Mucosa of gallbladder (tissue), 1 donor: Measurements from ENCODE around the gene CPLX1. TPM values are rescaled to one million over a fixed set of nuclear protein-coding genes. Genes with fewer than 3 reads are reported as not detected.
"Not testable (repeated sequence)": the region's sequence is repeated elsewhere in the genome, so short reads cannot be mapped to it uniquely, and the experiment has no call there.

Source experiments
- DNase-seq: peaks from one replicate; pipeline ENCODE4 v3.0.0-alpha.2; 2020; ENCODE audit warnings: low spot score
- total RNA-seq: library from RNA; stranded (reverse); gene quantifications from one replicate; pipeline ENCODE4 v1.2.1, GENCODE V29; 2021
- donor health status: DM: no; HTN: no; CAD: no.

CPLX1 gene
- total RNA-seq, 1 donor from 2014 or later: 3.3 TPM

DNA sequence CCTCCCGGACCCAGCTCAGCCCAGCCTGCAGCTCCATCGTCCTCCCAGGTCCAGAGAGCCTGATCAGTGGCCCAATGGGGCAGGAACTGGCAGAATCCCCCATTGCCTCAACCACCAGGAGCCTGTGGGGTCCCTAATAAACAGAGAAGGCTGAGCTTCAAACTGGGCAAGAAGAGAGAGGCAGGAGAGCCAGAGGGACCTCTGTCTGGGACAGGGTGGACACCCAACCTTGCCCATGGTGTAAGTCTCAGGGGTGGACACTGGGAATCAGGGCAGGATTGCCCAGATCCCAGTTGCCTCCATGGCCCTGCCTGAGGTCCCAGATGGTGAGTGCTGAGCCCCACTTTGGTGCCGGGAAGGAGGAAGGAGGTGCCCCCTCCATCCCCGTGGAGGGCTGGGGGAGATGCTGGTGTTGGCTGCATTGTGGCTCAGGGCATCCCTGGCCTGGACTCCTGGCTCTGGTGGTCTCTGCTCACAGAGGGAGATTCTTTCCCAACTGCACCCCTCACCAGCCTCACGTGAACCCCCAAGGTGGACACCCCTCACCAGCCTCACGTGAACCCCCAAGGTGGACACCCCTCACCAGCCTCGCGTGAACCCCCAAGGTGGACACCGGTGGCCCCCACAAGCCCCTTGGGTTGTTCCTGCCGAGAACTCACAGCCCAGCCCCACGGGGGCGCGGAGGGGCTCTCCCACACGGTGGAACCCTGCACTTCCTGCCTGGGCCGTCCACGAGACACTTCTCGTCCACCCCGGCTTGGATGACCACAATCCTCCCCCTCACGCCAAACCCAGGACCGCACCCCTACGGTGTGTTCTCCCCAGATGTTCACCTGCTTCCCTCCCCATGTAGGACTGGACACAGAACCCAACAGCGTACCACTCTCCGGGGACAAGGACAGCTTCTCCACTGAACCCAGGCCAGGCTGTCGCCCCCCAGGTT lies 5.4 kb downstream of the CPLX1 start:
- no peak for DNase-seq

DNA sequence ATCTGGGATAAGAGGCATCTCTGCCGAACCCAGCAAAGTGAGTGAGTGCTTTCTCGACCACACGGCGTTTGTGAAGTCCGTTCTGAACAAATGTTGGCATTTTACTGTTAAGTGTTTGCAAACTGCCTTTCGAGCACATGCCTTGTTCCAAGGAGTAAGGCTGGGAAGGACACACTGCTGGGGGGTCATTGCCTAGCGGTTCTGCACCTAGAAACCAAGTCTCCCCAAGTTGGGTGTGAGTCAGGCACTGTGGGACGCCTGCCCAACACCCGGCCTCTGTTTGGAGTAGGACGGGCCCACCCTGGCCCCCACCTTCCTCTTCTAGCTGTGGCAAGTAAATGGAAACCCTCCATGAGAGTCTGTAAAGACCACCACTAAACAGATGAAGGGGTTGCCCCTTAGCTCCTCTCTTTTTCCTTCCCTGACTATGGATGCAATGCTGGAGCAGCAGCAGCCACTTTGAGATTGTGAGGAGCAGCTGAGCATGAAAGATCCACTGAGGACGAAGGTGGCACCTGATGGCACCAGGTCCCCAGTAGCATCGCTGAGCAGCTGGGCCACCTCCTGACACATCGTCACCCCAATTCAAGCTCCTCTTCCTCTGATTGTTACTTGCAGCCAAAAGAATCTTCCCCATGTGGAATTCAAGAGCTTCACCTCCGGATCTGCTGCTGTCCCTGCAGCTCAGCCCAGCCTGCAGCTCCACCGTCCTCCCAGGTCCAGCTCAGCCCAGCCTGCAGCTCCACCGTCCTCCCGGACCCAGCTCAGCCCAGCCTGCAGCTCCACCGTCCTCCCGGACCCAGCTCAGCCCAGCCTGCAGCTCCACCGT lies 6.3 kb downstream of the CPLX1 start:
- no peak for DNase-seq

DNA sequence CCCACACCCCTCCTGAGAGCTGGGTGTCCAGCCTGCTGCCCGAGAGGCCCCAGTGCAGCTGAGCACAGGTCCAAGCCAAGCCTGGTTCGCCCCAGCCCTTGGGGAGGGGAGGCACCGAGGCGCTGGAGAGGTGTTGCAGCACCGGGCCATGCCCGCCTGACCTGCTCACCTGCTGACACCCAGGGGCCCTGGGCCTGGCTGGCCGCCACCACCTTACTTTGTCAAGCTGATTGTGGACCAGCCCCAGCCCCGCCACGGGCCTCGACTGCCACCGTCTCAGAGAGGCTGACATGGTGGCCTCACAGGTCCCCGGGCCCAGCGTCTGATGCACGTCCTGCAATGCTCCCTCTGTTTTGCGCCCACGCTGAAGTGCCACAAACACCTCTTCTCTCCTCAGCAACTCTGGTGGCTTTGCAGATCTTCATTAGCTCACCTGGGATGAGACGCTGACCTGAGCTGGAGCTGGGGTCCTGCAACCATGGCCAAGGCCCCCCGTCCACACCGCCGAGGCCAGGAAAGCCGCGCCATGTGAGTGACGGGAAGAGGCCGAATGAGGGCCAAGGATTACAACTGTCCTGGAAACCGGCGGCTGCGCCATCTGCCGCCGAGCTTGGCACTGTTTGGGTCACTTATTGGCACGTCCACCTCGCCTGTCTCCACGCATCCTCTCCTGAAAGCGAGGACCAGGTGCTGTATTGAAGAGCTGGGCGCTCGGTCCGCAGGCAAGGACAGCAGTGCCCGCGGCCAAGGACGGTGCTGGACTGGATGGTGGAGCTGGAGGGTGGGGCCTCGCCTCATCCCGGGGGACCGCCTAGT lies 7.6 kb downstream of the CPLX1 start:
- DNase-seq: no peak

DNA sequence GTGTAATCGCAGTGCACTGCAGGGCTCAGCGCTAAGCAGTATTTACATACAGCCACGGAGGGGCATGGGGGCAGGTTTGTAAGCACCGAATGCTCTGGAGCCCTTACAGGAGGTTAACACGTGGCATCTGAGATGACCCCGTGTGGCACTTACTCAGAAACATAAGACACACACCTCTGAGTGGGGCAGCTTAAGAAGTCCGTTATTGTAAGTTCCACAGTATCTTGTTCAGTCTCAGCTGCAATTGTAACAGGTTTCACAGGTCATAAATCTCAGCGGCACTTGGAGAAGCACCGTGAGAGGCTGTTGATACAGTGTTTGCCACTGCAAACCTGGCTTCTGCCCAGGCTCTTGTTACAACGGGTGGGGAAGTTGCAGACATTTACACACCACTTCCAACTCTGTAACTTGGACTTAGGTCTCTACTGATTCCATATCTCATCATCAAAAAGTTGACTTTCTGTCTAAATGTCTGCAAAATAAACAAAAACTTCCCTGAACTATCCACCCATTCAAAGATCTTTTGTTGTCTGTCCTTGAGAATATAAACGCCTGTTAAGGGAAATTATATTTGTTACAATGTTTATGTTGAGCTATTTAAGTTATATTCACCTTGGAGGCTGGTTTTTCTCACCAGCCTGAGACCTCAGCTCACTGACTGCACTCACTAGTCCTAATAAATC lies 10.3 kb downstream of the CPLX1 start:
- DNase-seq: no peak

DNA sequence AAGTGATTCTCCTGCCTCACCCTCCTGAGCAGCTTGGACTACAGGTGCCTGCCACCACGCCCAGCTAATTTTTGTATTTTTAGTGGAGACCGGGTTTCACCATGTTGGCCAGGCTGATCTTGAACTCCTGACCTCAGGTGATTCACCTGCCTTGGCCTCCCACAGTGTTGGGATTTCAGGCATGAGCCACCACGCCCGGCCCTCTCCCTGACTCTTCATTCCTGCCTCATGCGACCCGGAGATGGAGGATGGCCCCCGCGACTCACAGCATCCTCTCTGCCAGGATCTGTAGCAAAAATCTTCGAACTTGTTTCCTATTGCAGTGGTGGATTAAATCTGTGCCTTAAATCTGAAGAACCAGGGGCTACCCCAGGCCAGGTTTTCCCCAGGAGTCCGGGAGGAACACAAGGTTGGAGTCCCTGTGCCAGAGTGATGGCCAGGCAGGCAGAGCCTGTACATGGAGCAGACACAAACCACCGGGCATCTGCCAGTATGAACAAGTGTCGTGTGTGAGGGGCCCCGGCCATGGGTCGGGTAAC lies 11.5 kb downstream of the CPLX1 start:
- DNase-seq: no peak

DNA sequence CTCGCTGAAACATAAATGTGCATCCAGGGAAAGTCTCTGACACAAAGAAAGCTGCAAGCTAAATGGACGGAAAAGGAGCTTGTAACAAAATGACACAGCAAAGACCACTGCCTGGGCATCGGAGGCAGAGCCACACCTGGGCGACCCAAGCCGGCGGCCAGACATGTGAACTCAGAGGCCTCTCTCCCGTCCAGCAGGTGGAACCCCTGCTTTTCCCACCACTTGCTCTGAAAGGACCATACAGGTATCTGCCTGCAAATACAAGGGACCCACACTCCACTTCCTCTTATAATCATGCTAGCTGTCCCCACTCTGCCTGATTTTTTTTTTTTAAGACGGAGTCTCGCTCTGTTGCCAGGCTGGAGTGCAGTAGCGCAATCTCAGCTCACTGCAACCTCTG lies 12.0 kb downstream of the CPLX1 start:
- DNase-seq: no peak

DNA sequence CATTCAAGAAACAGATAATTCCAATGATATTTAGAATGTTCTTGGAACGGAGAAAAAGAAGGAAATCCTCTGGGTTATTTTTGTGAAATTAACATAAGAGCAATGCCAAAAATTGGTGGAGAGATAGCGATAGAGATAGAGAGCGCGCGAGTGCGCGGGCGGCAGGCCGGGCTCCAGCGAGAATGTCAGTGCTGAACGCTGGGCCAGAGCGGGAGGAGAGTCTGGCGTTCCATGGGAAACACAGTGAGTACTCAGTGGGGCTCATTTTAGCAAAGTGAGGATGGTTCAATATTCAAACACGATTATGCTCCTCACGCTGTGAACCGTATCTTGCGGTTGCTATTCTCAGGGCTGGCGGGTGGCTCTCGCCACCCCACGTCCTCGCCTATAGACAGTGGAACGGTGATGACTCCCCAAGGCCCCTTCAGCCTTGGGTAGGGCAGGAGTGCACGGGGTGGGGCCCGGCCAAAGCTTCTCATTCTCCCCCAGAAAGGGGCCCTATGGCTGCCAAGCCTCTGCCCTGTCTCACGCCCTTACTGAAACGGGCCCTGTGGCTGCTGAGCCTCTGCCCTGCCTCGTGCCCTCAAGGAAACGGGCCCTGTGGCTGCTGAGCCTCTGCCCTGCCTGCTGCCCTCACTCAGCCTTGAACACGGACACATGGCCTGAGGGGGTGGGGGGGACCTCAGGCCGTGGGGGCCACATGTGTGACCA lies 16.9 kb downstream of the CPLX1 start:
- DNase-seq: no peak

DNA sequence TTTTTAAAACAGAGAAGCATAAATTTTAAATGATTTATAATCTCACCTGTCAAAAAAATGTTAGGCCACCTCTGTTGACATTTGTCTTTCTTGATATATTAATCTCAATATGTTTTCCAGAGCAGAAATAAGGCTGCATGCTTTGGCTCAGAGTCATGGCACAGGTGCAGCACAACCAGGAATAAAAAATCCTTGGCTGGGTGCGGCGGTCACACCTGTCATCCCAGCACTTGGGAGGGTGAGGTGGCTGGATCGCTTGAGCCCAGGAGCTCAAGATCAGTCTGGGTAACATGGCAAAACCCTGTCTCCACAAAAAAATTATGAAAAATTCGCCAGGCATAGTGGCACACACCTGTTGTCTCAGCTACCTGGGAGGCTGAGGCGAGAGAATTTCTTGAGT lies 18.1 kb downstream of the CPLX1 start:
- DNase-seq: no peak

DNA sequence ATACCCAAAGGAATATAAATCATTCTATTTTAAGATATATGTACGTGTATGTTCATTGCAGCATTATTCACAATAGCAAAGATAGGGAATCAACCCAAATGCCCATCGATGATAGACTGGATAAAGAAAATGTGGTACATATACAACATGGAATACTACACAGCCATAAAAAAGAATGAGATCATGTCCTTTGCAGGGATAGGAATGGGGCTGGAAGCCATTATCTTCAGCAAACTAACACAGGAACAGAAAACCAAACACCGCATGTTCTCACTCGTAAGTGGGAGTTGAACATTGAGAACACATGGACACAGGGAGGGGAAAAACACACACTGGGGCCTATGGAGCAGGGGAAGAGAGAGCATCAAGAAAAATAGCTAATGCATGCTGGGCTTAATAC lies 18.9 kb downstream of the CPLX1 start:
- not testable (repeated sequence) for DNase-seq

DNA sequence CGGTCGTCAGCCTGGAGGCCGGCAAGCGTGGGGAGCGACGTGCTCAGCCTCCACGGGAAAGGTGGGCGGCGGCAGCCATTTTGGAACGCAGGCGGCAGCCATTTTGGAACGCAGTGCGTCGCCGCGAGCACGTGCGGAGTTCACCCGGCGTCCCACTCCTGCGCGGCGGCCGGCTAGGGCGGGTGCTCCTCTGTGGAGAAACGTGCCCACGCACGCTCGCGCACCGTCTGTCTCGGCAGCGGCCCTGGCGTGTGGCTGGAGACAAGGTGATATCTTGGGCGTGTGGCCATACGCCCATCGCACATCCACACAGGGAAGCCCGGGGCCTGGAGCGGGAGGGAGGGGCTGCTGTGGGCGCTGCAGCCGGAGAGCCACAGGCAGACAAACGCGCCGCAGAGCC lies 21.1 kb downstream of the CPLX1 start:
- DNase-seq: no peak

DNA sequence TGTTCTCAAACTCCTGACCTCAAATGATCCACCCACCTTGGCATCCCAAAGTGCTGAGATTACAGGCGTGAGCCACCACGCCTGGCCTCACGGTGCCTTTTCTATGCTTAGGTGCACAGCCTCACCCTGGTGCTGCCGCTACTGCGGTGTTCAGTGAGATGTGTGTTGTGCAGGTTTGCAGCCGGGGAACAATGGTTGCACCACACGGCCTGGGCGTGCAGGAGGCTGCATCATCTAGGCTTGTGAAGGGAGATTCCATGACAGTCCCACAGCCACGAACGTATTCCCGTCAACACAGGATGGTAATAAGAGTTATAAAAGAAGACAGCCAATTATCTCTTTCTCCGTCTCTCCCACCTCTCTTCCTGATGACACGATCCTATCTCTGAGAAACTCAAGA lies 22.0 kb downstream of the CPLX1 start:
- DNase-seq: no peak

DNA sequence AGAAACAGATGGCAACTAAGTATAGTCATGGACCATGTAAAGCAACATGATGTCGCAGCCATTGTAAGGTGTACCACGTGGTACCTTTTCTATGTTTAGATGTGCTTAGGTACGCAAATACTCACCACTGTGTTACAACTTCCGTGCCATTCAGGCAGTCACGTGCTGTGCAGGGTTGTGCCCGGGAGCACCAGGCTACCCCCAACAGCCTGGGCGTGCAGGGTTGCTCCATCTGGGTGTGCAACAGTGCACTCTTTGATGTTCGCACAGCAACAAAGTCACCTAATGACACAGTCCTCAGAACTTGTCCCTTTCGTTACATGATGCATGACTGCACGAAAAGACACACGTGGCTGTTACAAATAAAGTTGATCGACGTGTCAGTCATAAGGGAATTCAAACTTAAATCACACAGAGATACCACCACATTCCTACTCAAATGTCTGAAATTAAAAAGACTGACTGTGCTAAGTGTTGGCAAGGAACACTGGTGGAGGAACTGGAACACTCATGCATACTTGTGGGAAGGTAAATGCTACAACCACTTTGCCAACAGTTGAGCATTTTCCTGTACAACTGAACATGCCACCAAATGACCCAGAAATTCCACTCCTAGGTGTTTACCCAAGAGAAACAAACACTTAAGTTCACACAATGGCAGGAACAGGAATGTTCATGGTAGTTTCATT lies 24.3 kb downstream of the CPLX1 start:
- DNase-seq: no peak

DNA sequence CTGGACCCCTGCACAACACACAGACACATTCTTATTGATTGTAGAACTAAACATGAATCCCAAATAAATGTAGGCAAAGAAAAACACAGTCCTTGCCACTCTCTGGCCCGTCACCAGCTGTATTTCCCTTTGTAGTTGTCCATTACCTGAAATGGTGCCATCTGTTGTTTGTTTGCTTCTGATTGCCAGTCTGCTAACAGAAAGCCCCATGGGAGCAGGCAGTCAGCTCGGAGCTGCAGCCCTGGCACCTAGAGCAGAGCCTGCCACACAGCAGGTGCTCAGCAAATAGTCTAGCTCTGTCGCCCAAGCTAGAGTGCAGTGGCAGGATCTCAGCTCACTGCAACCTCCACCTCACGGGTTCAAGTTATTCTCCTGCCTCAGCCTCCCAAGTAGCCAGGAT lies 28.9 kb downstream of the CPLX1 start:
- no peak for DNase-seq

DNA sequence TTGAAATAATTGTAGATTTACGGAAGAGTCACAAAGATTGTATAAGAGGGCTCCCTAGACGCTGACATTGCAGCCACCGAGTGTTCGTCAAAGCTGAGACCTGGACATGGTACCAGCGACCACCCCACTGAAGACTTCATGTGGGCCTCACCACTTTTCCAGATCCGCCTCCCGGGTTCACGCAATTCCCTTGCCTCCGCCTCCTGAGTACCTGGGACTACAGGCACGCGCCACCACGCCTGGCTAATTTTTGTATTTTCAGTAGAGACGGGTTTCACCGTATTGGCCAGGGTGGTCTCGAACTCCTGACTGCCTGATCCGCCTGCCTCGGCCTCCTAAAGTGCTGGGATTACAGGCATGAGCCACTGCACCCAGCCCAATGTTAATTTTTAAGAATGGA lies 29.7 kb downstream of the CPLX1 start:
- no peak for DNase-seq

DNA sequence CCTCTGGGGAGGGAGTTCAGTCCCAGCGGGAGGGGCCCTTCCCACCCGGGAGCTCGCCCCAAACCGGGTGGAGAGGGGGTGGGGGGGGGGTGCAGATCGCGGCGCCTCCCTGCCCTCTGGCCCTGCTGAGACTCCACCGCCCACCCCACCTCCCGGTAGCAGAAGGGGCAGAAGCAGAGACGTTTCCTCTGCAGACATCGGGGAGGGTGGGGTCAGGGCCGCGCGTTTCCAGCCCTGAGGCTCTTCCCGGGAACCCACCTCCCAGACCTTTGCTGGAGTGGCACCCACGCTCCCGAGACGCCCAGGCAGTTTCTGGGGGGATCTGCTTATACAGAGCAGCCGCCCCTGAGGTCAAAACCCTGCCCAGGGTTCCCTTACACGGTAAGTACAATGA lies 30.2 kb downstream of the CPLX1 start:
- no peak for DNase-seq

DNA sequence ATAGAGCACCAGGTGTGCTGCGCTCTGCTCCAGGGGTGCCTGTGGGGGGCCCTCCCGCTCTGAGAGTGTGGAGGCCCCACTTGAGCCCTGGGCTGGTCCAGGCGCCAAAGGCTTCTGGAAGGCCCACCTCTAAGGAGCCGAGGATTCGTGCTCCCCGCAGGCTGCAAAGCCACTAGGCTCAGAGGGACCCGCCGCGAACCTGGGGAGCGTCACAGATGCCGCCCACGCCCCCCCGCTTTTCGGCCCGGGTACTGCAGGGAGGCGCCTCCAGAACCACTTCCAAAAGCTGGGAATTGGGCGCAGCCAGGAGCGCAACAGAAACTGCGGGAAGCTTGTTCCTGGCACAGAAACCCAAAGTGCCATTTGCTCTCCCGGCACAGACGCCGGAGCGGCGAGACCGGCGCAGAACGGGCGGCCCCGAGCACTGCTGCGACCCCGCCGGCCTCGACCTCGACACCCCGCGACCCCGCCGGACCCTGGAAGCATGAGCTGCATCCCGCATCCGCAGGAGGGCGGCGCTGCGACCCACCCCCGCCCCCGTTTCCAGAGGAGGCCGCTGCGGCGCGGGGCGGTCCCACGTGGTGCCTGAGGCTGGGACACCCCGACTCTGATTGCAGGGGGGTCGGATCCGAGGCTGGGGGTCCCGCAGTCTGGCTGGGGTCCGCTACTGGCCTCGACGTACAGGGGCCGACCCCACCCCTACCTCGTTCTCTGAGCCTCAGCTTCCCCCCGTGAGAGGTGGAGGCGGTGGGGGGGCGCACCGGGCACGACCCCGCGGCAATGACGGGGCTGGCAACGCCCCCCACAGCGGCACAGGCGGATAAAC lies 30.8 kb downstream of the CPLX1 start:
- DNase-seq: no peak

DNA sequence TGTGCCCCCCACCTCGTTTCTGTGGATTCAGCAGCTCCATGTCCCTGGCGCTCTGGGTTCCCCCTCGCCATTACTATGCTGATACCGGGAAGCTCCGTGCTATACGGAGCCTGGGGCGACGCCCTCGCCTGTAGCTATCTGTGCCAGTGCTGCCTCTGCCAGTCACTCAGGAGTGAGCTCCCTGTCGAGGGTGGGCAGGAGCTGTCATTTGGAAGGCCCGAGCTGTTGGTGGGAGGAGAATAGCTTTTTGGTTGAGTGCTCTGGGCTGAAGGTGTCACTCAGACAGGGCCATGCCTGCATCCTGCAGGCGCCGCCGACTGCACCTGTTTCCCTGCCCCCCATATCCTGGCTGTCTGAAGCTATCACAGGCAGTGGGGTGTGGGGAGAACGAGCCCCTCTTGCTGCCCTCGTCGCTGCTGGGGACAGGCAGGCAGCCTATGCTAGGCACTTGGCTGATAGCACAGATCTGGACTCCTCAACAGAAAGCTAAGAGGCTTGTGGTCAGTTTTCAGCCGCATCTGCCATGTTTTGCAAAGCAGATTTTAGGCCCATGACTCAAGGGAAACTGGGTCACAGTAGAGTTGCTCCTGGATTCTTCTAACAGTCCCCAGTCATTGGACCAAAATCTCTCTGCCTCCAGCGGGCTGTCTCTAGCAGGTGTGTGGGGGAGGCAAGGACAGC lies 31.8 kb downstream of the CPLX1 start:
- no peak for DNase-seq

DNA sequence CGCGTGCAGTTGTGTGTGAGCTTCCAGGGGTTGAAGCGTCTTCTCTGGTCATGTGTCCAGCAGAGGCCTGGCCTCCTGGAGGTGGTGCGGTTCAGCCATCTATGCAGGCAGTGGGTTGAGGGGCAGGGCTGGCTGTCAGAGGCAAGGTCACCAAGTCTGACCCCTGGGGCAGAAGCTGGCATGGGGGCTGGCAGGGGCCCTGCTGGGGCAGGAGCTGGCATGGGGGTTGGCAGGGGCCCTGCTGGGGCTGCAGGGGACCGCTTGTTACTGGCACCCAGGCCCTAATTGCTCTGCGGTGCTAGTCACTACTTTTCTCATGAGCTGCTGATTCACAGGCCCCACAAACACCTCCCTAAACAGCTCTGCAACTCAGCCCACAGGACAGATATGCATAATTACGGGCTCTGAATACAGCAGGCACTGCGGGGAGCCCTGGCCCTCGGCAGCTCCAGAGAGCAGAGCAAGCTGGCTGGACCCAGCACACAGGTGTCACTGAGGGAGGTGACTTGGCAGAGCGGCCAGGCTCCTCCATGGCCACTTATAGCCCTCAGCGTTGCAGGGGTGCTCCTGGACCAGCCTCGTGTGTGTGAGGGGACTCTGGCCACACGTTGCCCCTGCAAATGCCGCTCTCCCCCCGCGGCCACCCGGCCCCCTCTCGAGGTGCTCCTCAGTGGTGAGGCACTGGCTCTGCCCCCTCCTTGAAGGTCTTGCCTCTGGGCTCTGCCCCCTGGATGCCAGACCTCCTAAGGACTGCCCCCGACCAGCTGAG lies 32.7 kb downstream of the CPLX1 start:
- no peak for DNase-seq
